ENCODE measurements around the gene AAGAB. TPM values are rescaled to one million over a fixed set of nuclear protein-coding genes. Genes with fewer than 3 reads are reported as not detected.

AAGAB gene
- total RNA-seq, 1 donor from 2014 or later = 68.0 TPM

DNA sequence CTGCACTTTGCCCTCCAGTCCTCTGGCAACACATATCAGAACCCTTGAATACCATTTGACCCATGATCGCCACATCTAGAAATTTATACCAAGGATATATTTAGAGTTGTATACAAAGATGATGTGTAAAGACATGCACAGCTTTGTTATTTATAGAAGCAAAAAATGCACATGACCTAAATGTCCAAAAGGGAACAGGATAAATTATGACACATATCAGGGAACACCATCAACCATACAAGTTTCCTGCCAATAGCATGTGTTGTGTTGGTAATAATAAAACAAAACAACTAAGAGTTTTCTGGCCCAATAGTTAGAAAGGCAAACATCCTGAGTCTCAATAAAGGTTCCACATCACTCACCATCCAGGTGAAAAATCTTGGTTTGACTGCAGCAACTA, 51.5 kb downstream of the AAGAB start:
- Histone ChIP-seq H3K9me3 (ENCODE audit: low read depth) (no peaks in the 10 kb centered on the region), H3K36me3 (peaks cover 4% of the 10 kb centered on the region), H3F3A (ENCODE audit: low read depth) (peaks cover 5% of the 10 kb centered on the region), H3K4me1 (peaks cover 21% of the 10 kb centered on the region), H2AFZ (replicated peaks) (no peak overlapping the region), H3K27me3 (no peaks in the 10 kb centered on the region), H3K4me3 (no peak overlapping the region), H3K79me2 (ENCODE audit: low read depth) (no peaks in the 10 kb centered on the region), H4K20me1 (ENCODE audit: low read depth) (peaks cover 10% of the 10 kb centered on the region), H3K4me2 (no peak overlapping the region), H3K27ac (no peak overlapping the region), H3K9ac (no peak overlapping the region)
- no peak overlapping the region for H3K4me3 Mint-ChIP-seq
- no peak for TF ChIP-seq EZH2phosphoT487 (IDR thresholded peaks at IDR 0.05)
- TF ChIP-seq CTCF (IDR thresholded peaks at IDR 0.05) = no peak
- TF ChIP-seq EZH2 (IDR thresholded peaks at IDR 0.05) = no peak
- peaks cover 30% of the 10 kb centered on the region for H3K4me1 Mint-ChIP-seq
- no peak for DNase-seq (ENCODE audit: low spot score)
- no peak overlapping the region for H3K27ac Mint-ChIP-seq
- H3K36me3 Mint-ChIP-seq = peaks cover 2% of the 10 kb centered on the region
- H3K9me3 Mint-ChIP-seq = no peaks in the 10 kb centered on the region
- H3K27me3 Mint-ChIP-seq (ENCODE audit: insufficient read depth, low read depth) = no peaks in the 10 kb centered on the region

DNA sequence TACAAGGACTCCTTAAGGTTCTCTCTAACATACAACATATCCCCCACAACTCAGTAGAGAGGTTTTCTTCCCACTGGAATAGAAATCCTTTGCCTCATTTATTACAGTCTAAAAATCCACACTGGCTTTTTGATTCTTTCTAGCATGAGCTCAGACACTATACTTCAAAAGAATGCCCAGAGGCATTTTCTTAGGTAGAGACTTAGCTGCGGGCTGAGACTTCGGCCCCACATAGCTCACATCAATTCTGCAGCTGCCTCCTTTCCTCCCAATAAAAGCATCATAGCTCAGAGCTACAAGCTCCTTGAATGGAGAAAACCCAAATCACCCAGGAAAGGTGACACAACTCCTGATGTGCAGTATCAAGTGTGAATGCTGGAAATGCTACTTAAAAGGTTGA, 52.4 kb downstream of the AAGAB start:
- Histone ChIP-seq H3F3A (ENCODE audit: low read depth) (peaks cover 5% of the 10 kb centered on the region), H3K27me3 (no peaks in the 10 kb centered on the region), H3K4me1 (peaks cover 21% of the 10 kb centered on the region), H3K4me2 (peak overlapping the region; percentile 45), H3K27ac (no peak overlapping the region), H3K9me3 (ENCODE audit: low read depth) (no peaks in the 10 kb centered on the region), H3K79me2 (ENCODE audit: low read depth) (no peaks in the 10 kb centered on the region), H3K4me3 (no peak overlapping the region), H2AFZ (replicated peaks) (no peak overlapping the region), H3K9ac (no peak overlapping the region), H3K36me3 (peaks cover 4% of the 10 kb centered on the region), H4K20me1 (ENCODE audit: low read depth) (peaks cover 10% of the 10 kb centered on the region)
- H3K36me3 Mint-ChIP-seq = peaks cover 4% of the 10 kb centered on the region
- TF ChIP-seq EZH2 (IDR thresholded peaks at IDR 0.05) (no peak), CTCF (IDR thresholded peaks at IDR 0.05) (no peak), EZH2phosphoT487 (IDR thresholded peaks at IDR 0.05) (no peak)
- no peak for DNase-seq (ENCODE audit: low spot score)
- H3K27ac Mint-ChIP-seq = peak overlapping the region; percentile 17
- no peaks in the 10 kb centered on the region for H3K9me3 Mint-ChIP-seq
- H3K27me3 Mint-ChIP-seq (ENCODE audit: insufficient read depth, low read depth) = peaks cover 2% of the 10 kb centered on the region
- H3K4me3 Mint-ChIP-seq = no peak overlapping the region
- peaks cover 30% of the 10 kb centered on the region for H3K4me1 Mint-ChIP-seq

DNA sequence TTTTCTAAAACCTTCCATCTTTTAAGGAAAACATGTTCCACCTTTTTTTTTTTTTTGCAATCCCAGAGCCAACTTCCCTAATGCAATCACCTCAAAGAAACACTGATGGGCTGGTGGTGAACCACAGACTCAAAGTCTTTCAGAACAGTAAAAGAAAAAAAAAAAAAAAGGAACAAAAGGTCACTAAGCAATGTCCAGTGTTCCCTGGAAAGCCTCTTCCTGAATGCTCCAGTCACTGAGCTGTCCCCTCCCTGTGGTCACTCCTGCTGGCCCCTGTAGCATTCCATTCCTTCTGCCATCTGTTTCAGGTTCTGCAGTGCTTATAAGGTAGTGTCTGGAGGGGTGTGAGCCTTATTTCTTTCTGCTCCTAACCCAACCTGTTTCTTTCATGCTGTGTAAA, 53.3 kb downstream of the AAGAB start:
- H3K27ac ChIP-seq = peak overlapping the region; percentile 50
- DNase-seq (ENCODE audit: low spot score) = peak; percentile 80
- H3K4me2 ChIP-seq = peak overlapping the region; percentile 45
- peaks cover 10% of the 10 kb centered on the region for H4K20me1 ChIP-seq (ENCODE audit: low read depth)
- peaks cover 21% of the 10 kb centered on the region for H3K4me1 ChIP-seq
- no peak overlapping the region for H2AFZ ChIP-seq (replicated peaks)
- H3K36me3 ChIP-seq = peaks cover 4% of the 10 kb centered on the region
- H3K27me3 ChIP-seq = no peaks in the 10 kb centered on the region
- no peaks in the 10 kb centered on the region for H3K9me3 ChIP-seq (ENCODE audit: low read depth)
- Mint-ChIP-seq H3K36me3 (peaks cover 10% of the 10 kb centered on the region), H3K4me1 (peaks cover 30% of the 10 kb centered on the region), H3K9me3 (no peaks in the 10 kb centered on the region), H3K27me3 (ENCODE audit: insufficient read depth, low read depth) (peaks cover 6% of the 10 kb centered on the region), H3K4me3 (no peak overlapping the region), H3K27ac (no peak overlapping the region)
- peaks cover 5% of the 10 kb centered on the region for H3F3A ChIP-seq (ENCODE audit: low read depth)
- no peak overlapping the region for H3K4me3 ChIP-seq
- H3K79me2 ChIP-seq (ENCODE audit: low read depth) = no peaks in the 10 kb centered on the region
- TF ChIP-seq CTCF (IDR thresholded peaks at IDR 0.05) = no peak
- TF ChIP-seq EZH2 (IDR thresholded peaks at IDR 0.05) = no peak
- no peak for TF ChIP-seq EZH2phosphoT487 (IDR thresholded peaks at IDR 0.05)
- no peak overlapping the region for H3K9ac ChIP-seq
